ENCODE measurements around the gene CFAP157.

Gene CFAP157

GRCh38 chr9:127765418-127765817 is 58.6 kb downstream of the CFAP157 start:
- no peak for DNase-seq

Measured in NCI-H1436 treated with DMSO at 0.1 percent for 48 hours (cell line).